T-cell (primary cell): Measurements from ENCODE around the gene CR2. TPM values are rescaled to one million over a fixed set of nuclear protein-coding genes. Genes with fewer than 3 reads are reported as not detected.

Experiments used
- ATAC-seq, 4 experiments: fragments of 200-7000 bp in 3 of 4; fragments of 150-1000 bp in 1 of 4; cut with Tn5 transposase; replicated peaks in 1 of 4; 1 replicate in 3 of 4; 2 replicates in 1 of 4; pipeline ENCODE4 v1.10.0; 2021; ENCODE audit warnings: moderate library complexity in 3 of 4, mild to moderate bottlenecking in 2 of 4, moderate number of reproducible peaks in 1 of 4
- CTCF ChIA-PET, 2 donors: fragments of 300-600 bp; sonication (Branson Sonifier 250); formaldehyde crosslinking; loops; one replicate each; lab custom pipeline; 2022; ENCODE audit warnings: antibody characterized with exemption in 2 of 2; lab: Charles Lee
- POLR2A ChIA-PET, 2 donors: fragments of 300-600 bp; sonication (Branson Sonifier 250); formaldehyde crosslinking; loops; one replicate each; lab custom pipeline; 2022; ENCODE audit warnings: antibody characterized with exemption in 2 of 2; lab: Charles Lee
- DNase-seq, 35 experiments: peaks; one replicate each; pipeline versions ENCODE4 v3.0.0 to v3.0.0-alpha.2; 2013 to 2023
- H3K27ac ChIP-seq: one replicate; pipeline ENCODE4 v1.5.1; 2013; ENCODE audit warnings: low read length
- H3K27me3 ChIP-seq, 2 experiments: replicated peaks in 1 of 2; 1 replicate in 1 of 2; 2 replicates in 1 of 2; pipeline versions ENCODE4 v1.6.1 to v1.7.0; 2013; ENCODE audit warnings: low read length in 1 of 2, mixed read lengths in 1 of 2; ENCODE audit not compliant: control insufficient read depth in 2 of 2, insufficient read depth in 2 of 2; ENCODE audit errors: extremely low read depth in 1 of 2
- H3K36me3 ChIP-seq, 2 donors: 1 replicate in 1 of 2; 2 replicates in 1 of 2; pipeline versions ENCODE4 v1.6.1 to v1.7.0; 2013; ENCODE audit warnings: low read length in 1 of 2; ENCODE audit not compliant: control insufficient read depth in 2 of 2, insufficient read depth in 1 of 2; ENCODE audit errors: extremely low read depth in 1 of 2
- H3K4me1 ChIP-seq, 2 experiments: 1 replicate in 1 of 2; 2 replicates in 1 of 2; pipeline versions ENCODE4 v1.6.1 to v1.7.0; 2013; ENCODE audit warnings: low read length in 2 of 2, mixed read lengths in 1 of 2; ENCODE audit not compliant: insufficient read depth in 2 of 2, control insufficient read depth in 1 of 2; ENCODE audit errors: extremely low read depth in 1 of 2
- H3K4me3 ChIP-seq, 2 donors: 1 replicate in 1 of 2; 2 replicates in 1 of 2; pipeline versions ENCODE4 v1.5.1 to v1.7.0; 2013; ENCODE audit warnings: mild to moderate bottlenecking in 2 of 2, low read length in 1 of 2, moderate library complexity in 1 of 2; ENCODE audit not compliant: control insufficient read depth in 1 of 2; ENCODE audit errors: extremely low read depth in 1 of 2
- H3K9me3 ChIP-seq: 2 replicates; pipeline ENCODE4 v1.7.0; 2013
- H3K27ac Mint-ChIP-seq, 2 donors: one replicate each; pipeline ENCODE4 v1.8.0; 2020 to 2021; ENCODE audit warnings: mild to moderate bottlenecking in 2 of 2, mixed read lengths in 2 of 2
- H3K27me3 Mint-ChIP-seq, 2 donors: one replicate each; pipeline ENCODE4 v1.8.0; 2021 to 2022; ENCODE audit warnings: mixed read lengths in 2 of 2
- H3K36me3 Mint-ChIP-seq: one replicate; pipeline ENCODE4 v1.8.0; 2021; ENCODE audit warnings: mixed read lengths
- H3K4me1 Mint-ChIP-seq, 3 donors: one replicate each; pipeline ENCODE4 v1.8.0; 2020 to 2022; ENCODE audit warnings: mixed read lengths in 3 of 3, mild to moderate bottlenecking in 1 of 3
- H3K4me3 Mint-ChIP-seq, 3 donors: one replicate each; pipeline ENCODE4 v1.8.0; 2020 to 2022; ENCODE audit warnings: mild to moderate bottlenecking in 3 of 3, mixed read lengths in 3 of 3, moderate library complexity in 3 of 3
- H3K9me3 Mint-ChIP-seq, 3 donors: one replicate each; pipeline ENCODE4 v1.8.0; 2020 to 2022; ENCODE audit warnings: mixed read lengths in 3 of 3
- WGBS: methylation state at CpG from one replicate; pipeline ENCODE4 v1.1.5; 2013; ENCODE audit warnings: missing lambda C conversion rate; ENCODE audit not compliant: insufficient coverage; 5-methylcytosine and 5-hydroxymethylcytosine counted together
- total RNA-seq, 35 experiments: library from RNA in 6 of 35; stranded (reverse) in 6 of 35; fragments of 120-200 nt in 1 of 35; gene quantifications; one replicate each; pipeline versions ENCODE4 v1.2.1 to v1.2.4 and lab custom pipeline; 2013 to 2026

Gene CR2
- total RNA-seq, 5 donors from 2014 or later (not counting 1 experiment from before 2014, with no cell fraction given): 1.4 to 4.6 (median 2.1) TPM

GRCh38 chr1:207502726-207503125 is 48.6 kb downstream of the CR2 start:
- H3K27ac ChIP-seq: no peak overlapping the region
- peaks cover 18 to 26% of the 10 kb centered on the region in 2 donors for H3K27me3 Mint-ChIP-seq
- CTCF ChIA-PET: no interaction called here
- peaks cover 3% of the 10 kb centered on the region for H3K36me3 Mint-ChIP-seq
- no peak overlapping the region for H3K4me3 Mint-ChIP-seq
- ATAC-seq (no peak), DNase-seq (no peak)
- H3K27me3 ChIP-seq: no peaks in the 10 kb centered on the region
- peaks cover 0 to 9% (median 3%) of the 10 kb centered on the region in 3 donors for H3K4me1 Mint-ChIP-seq
- POLR2A ChIA-PET: no interaction called here
- H3K4me3 ChIP-seq: no peak overlapping the region
- H3K9me3 ChIP-seq: no peaks in the 10 kb centered on the region
- 64% methylated on average over 4 of the region's 7 CpGs for WGBS
- no peaks in the 10 kb centered on the region for H3K9me3 Mint-ChIP-seq
- H3K36me3 ChIP-seq: no peaks in the 10 kb centered on the region
- no peak overlapping the region for H3K27ac Mint-ChIP-seq
- H3K4me1 ChIP-seq: no peaks in the 10 kb centered on the region

DNA sequence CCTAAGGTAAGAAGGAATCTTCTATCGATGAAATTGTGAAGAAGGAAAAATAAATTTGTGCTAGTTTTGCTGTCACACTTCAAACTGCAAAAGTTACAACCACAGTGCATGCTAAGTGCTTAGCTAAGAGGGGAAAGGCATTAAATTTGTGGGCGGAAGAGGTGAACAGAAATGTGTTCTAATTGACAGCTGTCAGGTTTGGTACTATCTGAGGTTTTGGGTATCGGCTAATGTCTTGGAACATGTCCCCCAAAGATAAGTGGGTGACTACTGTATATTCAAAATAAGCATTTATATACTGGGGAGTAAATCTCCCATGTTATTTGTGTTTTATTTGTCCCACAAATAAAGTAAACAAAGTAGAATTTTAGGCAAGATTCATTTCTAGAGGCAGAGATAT is 49.8 kb downstream of the CR2 start:
- peaks cover 0 to 5% (median 3%) of the 10 kb centered on the region in 3 donors for H3K4me1 Mint-ChIP-seq
- Histone ChIP-seq H3K9me3 (no peaks in the 10 kb centered on the region), H3K4me3 (no peak overlapping the region), H3K4me1 (no peaks in the 10 kb centered on the region), H3K27me3 (no peaks in the 10 kb centered on the region), H3K36me3 (no peaks in the 10 kb centered on the region), H3K27ac (no peak overlapping the region)
- H3K27me3 Mint-ChIP-seq: peaks cover 18 to 25% of the 10 kb centered on the region in 2 donors
- no peak for DNase-seq
- WGBS: 100% methylated on average over 1 of the region's 3 CpGs
- no peak overlapping the region for H3K4me3 Mint-ChIP-seq
- POLR2A ChIA-PET: no interaction called here
- H3K36me3 Mint-ChIP-seq: peaks cover 3% of the 10 kb centered on the region
- no peak for ATAC-seq
- no peaks in the 10 kb centered on the region for H3K9me3 Mint-ChIP-seq
- H3K27ac Mint-ChIP-seq: no peak overlapping the region
- CTCF ChIA-PET: no interaction called here

DNA sequence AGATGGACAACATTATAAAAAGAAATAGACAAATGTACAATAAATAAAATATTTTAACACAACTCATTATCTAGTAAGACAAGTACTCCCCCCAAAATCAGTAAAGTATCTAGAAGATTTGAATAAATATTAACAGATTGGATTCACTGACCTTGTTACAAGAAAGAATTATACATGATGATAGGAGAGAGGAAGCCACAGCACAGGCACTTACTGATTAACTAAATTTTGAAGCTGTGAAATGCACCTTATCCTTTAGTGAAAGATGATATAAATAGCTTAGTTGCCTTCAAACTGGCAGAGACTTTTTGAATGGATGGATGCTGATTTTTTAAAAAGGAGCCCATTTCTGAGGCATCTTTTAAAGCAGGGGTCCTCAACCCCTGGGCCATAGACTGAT is 50.3 kb downstream of the CR2 start:
- no peak overlapping the region for H3K4me3 ChIP-seq
- no peak for ATAC-seq
- no peaks in the 10 kb centered on the region for H3K27me3 ChIP-seq
- no peaks in the 10 kb centered on the region for H3K9me3 ChIP-seq
- no peak overlapping the region for H3K27ac Mint-ChIP-seq
- no peaks in the 10 kb centered on the region for H3K36me3 ChIP-seq
- peaks cover 3% of the 10 kb centered on the region for H3K36me3 Mint-ChIP-seq
- H3K27me3 Mint-ChIP-seq: peaks cover 18 to 25% of the 10 kb centered on the region in 2 donors
- no peak for DNase-seq
- CTCF ChIA-PET: no interaction called here
- H3K27ac ChIP-seq: no peak overlapping the region
- POLR2A ChIA-PET: no interaction called here
- H3K4me1 ChIP-seq: no peaks in the 10 kb centered on the region
- H3K4me3 Mint-ChIP-seq: no peak overlapping the region
- peaks cover 0 to under 1% (median 0%) of the 10 kb centered on the region in 3 donors for H3K4me1 Mint-ChIP-seq
- no peaks in the 10 kb centered on the region for H3K9me3 Mint-ChIP-seq

GRCh38 chr1:207510444-207510843 is 56.3 kb downstream of the CR2 start:
- ATAC-seq: no peak
- Mint-ChIP-seq H3K27ac (no peak overlapping the region), H3K36me3 (peaks cover 3% of the 10 kb centered on the region), H3K4me3 (no peak overlapping the region), H3K9me3 (no peaks in the 10 kb centered on the region), H3K27me3 (peaks cover 3 to 9% of the 10 kb centered on the region in 2 donors), H3K4me1 (peaks cover 0 to 12% (median 0%) of the 10 kb centered on the region in 3 donors)
- Histone ChIP-seq H3K27ac (no peak overlapping the region), H3K4me3 (no peak overlapping the region), H3K36me3 (no peaks in the 10 kb centered on the region), H3K4me1 (no peaks in the 10 kb centered on the region), H3K27me3 (no peaks in the 10 kb centered on the region), H3K9me3 (no peaks in the 10 kb centered on the region)
- WGBS: no CpG with 5 or more reads among the region's 1 CpG
- POLR2A ChIA-PET: no interaction called here
- no peak for DNase-seq
- CTCF ChIA-PET: interaction anchor here in 1 of 2 donors (1.4 kb wide), 1 partner anchor 9 kb away, joined by 4 read pairs; no protein-coding TSS in a partner anchor

DNA sequence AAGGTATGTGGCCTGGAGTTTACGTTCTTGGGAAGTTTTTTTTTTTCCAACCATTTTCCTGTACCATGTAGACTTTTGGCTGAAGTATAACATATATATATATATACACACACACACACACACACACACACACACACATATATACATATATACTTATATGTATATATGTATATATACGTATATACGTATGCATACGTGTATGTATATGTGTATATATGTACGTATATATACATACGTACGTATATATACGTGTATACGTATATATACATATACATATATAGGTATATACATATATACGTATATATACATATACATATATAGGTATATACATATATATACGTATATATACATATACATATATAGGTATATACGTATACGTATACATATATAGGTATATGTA is 60.8 kb downstream of the CR2 start:
- WGBS: no CpG with 5 or more reads among the region's 13 CpGs

DNA sequence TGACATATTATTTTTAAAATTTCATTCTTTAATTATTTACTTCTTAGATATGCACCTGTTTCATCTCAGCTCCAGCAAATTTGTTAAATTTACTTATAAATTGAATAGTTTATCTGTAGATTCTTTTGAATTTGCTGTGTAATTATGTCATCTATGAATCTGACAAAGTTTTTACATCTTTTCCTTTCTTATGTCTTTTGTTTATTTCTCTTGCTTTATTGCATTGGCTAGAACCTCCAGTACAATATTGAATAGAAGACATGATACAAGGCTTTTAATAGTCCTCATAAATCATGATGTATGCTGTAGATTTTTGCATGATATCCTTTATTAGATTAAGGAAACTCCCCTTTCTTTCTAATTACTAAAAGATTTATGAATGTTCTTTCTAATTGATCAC is 62.6 kb downstream of the CR2 start:
- Mint-ChIP-seq H3K4me1 (peaks cover 0 to 5% (median 0%) of the 10 kb centered on the region in 3 donors), H3K36me3 (no peaks in the 10 kb centered on the region), H3K4me3 (no peak overlapping the region), H3K27ac (no peak overlapping the region), H3K27me3 (peaks cover 1 to 8% of the 10 kb centered on the region in 2 donors), H3K9me3 (peaks cover 0 to 3% (median 0%) of the 10 kb centered on the region in 3 donors)
- Histone ChIP-seq H3K4me1 (no peaks in the 10 kb centered on the region), H3K4me3 (no peak overlapping the region), H3K36me3 (no peaks in the 10 kb centered on the region), H3K27ac (no peak overlapping the region), H3K27me3 (peaks cover 0 to 3% of the 10 kb centered on the region in 2 experiments), H3K9me3 (no peaks in the 10 kb centered on the region)
- ChIA-PET POLR2A (no interaction called here), CTCF (no interaction called here)
- DNase-seq (no peak), ATAC-seq (no peak)

More for the DNA sequence above, 60.8 kb downstream of the CR2 start:
- ChIA-PET POLR2A (no interaction called here), CTCF (no interaction called here)
- peaks cover 0 to 12% (median 0%) of the 10 kb centered on the region in 3 donors for H3K4me1 Mint-ChIP-seq
- H3K27ac Mint-ChIP-seq: no peak overlapping the region
- H3K27me3 Mint-ChIP-seq: peaks cover 1 to 4% of the 10 kb centered on the region in 2 donors
- no peaks in the 10 kb centered on the region for H3K4me1 ChIP-seq
- no peak overlapping the region for H3K27ac ChIP-seq
- no peaks in the 10 kb centered on the region for H3K27me3 ChIP-seq
- H3K4me3 ChIP-seq: no peak overlapping the region
- H3K4me3 Mint-ChIP-seq: no peak overlapping the region
- no peaks in the 10 kb centered on the region for H3K36me3 Mint-ChIP-seq
- ATAC-seq (no peak), DNase-seq (no peak)
- no peaks in the 10 kb centered on the region for H3K9me3 ChIP-seq
- peaks cover 0 to 3% (median 0%) of the 10 kb centered on the region in 3 donors for H3K9me3 Mint-ChIP-seq
- H3K36me3 ChIP-seq: no peaks in the 10 kb centered on the region
